Mucosa of rectum (tissue), 2 donors: ENCODE data around the gene SERINC2.

Source experiments
- H3K27ac ChIP-seq, 2 donors: one replicate each; pipeline ENCODE4 v1.7.0; 2013; ENCODE audit warnings: inconsistent platforms in 2 of 2, low read depth in 2 of 2, low read length in 2 of 2
- H3K27me3 ChIP-seq, 2 donors: one replicate each; pipeline ENCODE4 v1.7.0; 2013; ENCODE audit warnings: low read length in 2 of 2; ENCODE audit not compliant: control insufficient read depth in 2 of 2, insufficient read depth in 2 of 2
- H3K36me3 ChIP-seq, 2 donors: one replicate each; pipeline ENCODE4 v1.7.0; 2013; ENCODE audit warnings: low read length in 2 of 2; ENCODE audit not compliant: control insufficient read depth in 2 of 2, insufficient read depth in 2 of 2
- H3K4me1 ChIP-seq, 2 donors: one replicate each; pipeline ENCODE4 v1.7.0; 2013; ENCODE audit warnings: low read length in 2 of 2, mild to moderate bottlenecking in 1 of 2; ENCODE audit not compliant: control insufficient read depth in 2 of 2, insufficient read depth in 2 of 2
- H3K4me3 ChIP-seq, 2 donors: one replicate each; pipeline ENCODE4 v1.7.0; 2013; ENCODE audit warnings: low read length in 2 of 2
- H3K9ac ChIP-seq, 2 donors: one replicate each; pipeline ENCODE4 v1.7.0; 2013; ENCODE audit warnings: low read length in 2 of 2, low read depth in 1 of 2, mild to moderate bottlenecking in 1 of 2
- H3K9me3 ChIP-seq, 2 donors: one replicate each; pipeline ENCODE4 v1.7.0; 2013; ENCODE audit warnings: low read length in 2 of 2; ENCODE audit not compliant: control insufficient read depth in 2 of 2
- donor health status: healthy.
- donor health status: Normal muscosa, but diverticular disease.

The SERINC2 gene

GRCh38 chr1:31397360-31398095 is 15.5 kb upstream of the SERINC2 start:
- Histone ChIP-seq H3K27ac (no peak overlapping the region), H3K9me3 (no peaks in the 10 kb centered on the region), H3K27me3 (no peaks in the 10 kb centered on the region), H3K4me1 (peaks cover 5 to 9% of the 10 kb centered on the region in 2 donors), H3K9ac (no peak overlapping the region), H3K36me3 (no peaks in the 10 kb centered on the region), H3K4me3 (no peak overlapping the region)

GRCh38 chr1:31398246-31398645 is 14.8 kb upstream of the SERINC2 start:
- H3K27me3 ChIP-seq, result no peaks in the 10 kb centered on the region
- H3K9me3 ChIP-seq, result no peaks in the 10 kb centered on the region
- H3K27ac ChIP-seq, result no peak overlapping the region
- H3K9ac ChIP-seq, result no peak overlapping the region
- no peaks in the 10 kb centered on the region for H3K36me3 ChIP-seq
- H3K4me1 ChIP-seq, result peaks cover 5 to 9% of the 10 kb centered on the region in 2 donors
- no peak overlapping the region for H3K4me3 ChIP-seq

DNA sequence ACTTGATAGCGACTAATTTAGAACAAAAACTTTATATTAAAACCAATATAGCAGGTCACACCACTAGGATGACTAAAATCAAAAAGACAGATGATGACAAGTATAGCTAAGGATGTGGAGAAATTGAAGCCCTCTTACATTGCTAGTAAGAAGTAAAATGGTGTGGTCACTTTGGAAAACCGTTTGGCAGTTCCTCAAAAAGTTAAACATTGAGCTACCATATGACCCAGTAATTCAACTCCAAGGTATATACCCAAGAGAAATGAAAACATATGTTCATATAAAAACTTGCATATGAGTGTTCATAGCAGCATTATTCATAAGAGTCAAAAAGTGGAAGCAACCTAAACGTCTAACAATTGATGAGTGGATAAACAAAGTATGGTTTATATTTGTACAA is 13.0 kb upstream of the SERINC2 start:
- Histone ChIP-seq H3K4me3 (no peak overlapping the region), H3K27me3 (no peaks in the 10 kb centered on the region), H3K27ac (no peak overlapping the region), H3K4me1 (peaks cover 0 to 2% of the 10 kb centered on the region in 2 donors), H3K36me3 (no peaks in the 10 kb centered on the region), H3K9me3 (no peaks in the 10 kb centered on the region), H3K9ac (no peak overlapping the region)

GRCh38 chr1:31400393-31400792 is 12.6 kb upstream of the SERINC2 start:
- H3K4me3 ChIP-seq, result no peak overlapping the region
- no peaks in the 10 kb centered on the region for H3K36me3 ChIP-seq
- no peaks in the 10 kb centered on the region for H3K27me3 ChIP-seq
- no peaks in the 10 kb centered on the region for H3K4me1 ChIP-seq
- no peak overlapping the region for H3K9ac ChIP-seq
- no peak overlapping the region for H3K27ac ChIP-seq
- no peaks in the 10 kb centered on the region for H3K9me3 ChIP-seq

GRCh38 chr1:31401241-31401640 is 11.8 kb upstream of the SERINC2 start:
- no peaks in the 10 kb centered on the region for H3K36me3 ChIP-seq
- no peak overlapping the region for H3K4me3 ChIP-seq
- no peaks in the 10 kb centered on the region for H3K27me3 ChIP-seq
- no peak overlapping the region for H3K9ac ChIP-seq
- H3K9me3 ChIP-seq, result no peaks in the 10 kb centered on the region
- no peak overlapping the region for H3K27ac ChIP-seq
- no peaks in the 10 kb centered on the region for H3K4me1 ChIP-seq

GRCh38 chr1:31405578-31406245 is 7.3 kb upstream of the SERINC2 start:
- H3K27me3 ChIP-seq, result peaks cover 0 to 4% of the 10 kb centered on the region in 2 donors
- no peak overlapping the region for H3K9ac ChIP-seq
- H3K27ac ChIP-seq, result no peak overlapping the region
- no peaks in the 10 kb centered on the region for H3K36me3 ChIP-seq
- H3K4me3 ChIP-seq, result no peak overlapping the region
- no peaks in the 10 kb centered on the region for H3K9me3 ChIP-seq
- H3K4me1 ChIP-seq, result no peaks in the 10 kb centered on the region

- no peak overlapping the region for H3K4me3 ChIP-seq
- H3K9me3 ChIP-seq, result no peaks in the 10 kb centered on the region
- H3K9ac ChIP-seq, result no peak overlapping the region
- H3K27me3 ChIP-seq, result peaks cover 0 to 5% of the 10 kb centered on the region in 2 donors
- H3K27ac ChIP-seq, result no peak overlapping the region
- no peaks in the 10 kb centered on the region for H3K36me3 ChIP-seq
- H3K4me1 ChIP-seq, result no peaks in the 10 kb centered on the region
Measured at GRCh38 chr1:31407029-31407626, 5.9 kb upstream of the SERINC2 start.

- H3K4me3 ChIP-seq, result no peak overlapping the region
- no peaks in the 10 kb centered on the region for H3K9me3 ChIP-seq
- peaks cover 3 to 5% of the 10 kb centered on the region in 2 donors for H3K4me1 ChIP-seq
- H3K27ac ChIP-seq, result no peak overlapping the region
- H3K36me3 ChIP-seq, result no peaks in the 10 kb centered on the region
- no peak overlapping the region for H3K9ac ChIP-seq
- peaks cover 0 to 12% of the 10 kb centered on the region in 2 donors for H3K27me3 ChIP-seq
Measured at GRCh38 chr1:31408788-31409318, 4.2 kb upstream of the SERINC2 start.

DNA sequence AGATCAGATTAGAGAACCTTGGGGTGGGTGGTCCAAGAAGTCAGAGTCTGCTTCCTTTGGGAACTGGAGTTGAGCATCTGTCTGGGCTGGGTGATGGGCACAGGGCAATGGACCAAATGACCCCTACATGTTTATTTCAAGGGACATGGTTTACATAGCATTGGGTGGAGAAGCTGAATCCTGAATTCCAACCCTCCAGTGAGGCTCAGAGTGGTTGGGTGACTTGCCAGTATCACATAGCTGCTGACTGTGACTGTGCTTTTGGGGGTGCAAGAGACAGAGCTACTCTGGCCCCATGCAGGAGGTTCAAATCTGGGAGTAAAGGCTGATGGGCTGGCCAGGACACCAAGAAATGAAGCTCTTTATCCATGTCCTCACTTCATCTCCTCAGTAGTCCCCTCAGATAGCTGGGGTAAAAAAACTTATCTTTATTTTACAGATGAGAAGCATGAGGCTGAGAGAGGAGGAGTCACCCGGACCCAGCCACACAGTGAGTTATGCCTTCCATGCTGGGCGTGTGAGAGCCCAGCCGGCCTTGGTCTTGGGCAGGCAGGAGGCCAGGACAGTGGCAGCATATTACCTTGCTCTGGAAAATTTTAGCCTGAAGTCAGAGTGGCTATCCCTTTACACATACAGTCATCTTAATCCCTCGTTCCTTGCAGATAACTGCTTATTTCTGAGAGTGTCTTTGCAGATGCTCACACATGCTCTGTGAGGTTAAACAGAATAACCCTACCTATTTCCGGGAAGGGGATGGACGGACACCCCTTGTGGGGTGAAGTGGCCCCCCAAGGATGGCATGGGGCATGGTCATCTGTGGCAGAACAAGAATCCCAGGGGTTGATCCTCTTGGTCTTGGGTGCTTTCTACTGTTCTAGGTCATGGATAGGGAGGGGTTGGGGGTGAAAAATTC is 2.8 kb upstream of the SERINC2 start:
- Histone ChIP-seq H3K27ac (no peak overlapping the region), H3K4me3 (no peak overlapping the region), H3K36me3 (no peaks in the 10 kb centered on the region), H3K4me1 (peaks cover 6 to 11% of the 10 kb centered on the region in 2 donors), H3K27me3 (peaks cover 0 to 16% of the 10 kb centered on the region in 2 donors), H3K9ac (no peak overlapping the region), H3K9me3 (no peaks in the 10 kb centered on the region)
